ENCODE data around the gene KLHL28. TPM values are rescaled to one million over a fixed set of nuclear protein-coding genes. Genes with fewer than 3 reads are reported as not detected.

KLHL28 gene
- total RNA-seq, 1 donor from 2014 or later: 16.5 TPM

DNA sequence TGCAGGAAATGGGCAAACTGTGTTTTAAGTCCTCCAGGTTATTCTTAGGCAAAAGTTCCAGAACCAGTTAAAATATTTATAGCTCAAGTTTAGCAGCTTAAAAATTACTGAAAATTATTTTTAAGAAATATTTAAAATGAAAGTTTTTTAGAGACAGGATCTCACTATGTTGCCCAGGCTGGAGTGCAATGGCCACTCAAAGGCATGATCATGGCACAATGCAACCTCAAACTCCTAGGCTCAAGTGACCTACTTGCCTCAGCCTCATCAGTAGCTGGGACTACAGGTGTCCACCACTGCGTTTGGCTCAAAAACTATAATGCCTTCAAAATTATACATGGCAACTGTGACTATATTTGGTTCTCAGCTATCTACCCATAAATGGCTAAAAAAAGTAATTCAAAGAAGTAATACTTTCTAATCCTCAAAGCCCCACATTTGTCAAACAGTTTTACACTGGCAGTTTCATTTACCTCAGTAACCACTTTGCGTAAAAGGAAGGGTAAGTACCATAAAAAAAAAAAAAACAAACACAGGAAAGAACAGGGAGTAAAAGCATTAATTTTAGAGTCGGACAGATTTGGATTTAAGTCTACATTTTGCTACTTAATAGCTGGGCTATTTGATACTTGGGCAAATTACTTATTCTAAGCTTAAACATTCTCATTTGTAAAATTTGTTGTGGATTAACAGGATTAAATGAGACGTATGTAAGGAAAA lies 9.2 kb downstream of the KLHL28 start:
- no peaks in the 10 kb centered on the region for H3K4me1 Mint-ChIP-seq
- peaks cover 5% of the 10 kb centered on the region for H3K9me3 Mint-ChIP-seq
- H3K27ac Mint-ChIP-seq: no peak overlapping the region
- TF ChIP-seq, protein P1, sequence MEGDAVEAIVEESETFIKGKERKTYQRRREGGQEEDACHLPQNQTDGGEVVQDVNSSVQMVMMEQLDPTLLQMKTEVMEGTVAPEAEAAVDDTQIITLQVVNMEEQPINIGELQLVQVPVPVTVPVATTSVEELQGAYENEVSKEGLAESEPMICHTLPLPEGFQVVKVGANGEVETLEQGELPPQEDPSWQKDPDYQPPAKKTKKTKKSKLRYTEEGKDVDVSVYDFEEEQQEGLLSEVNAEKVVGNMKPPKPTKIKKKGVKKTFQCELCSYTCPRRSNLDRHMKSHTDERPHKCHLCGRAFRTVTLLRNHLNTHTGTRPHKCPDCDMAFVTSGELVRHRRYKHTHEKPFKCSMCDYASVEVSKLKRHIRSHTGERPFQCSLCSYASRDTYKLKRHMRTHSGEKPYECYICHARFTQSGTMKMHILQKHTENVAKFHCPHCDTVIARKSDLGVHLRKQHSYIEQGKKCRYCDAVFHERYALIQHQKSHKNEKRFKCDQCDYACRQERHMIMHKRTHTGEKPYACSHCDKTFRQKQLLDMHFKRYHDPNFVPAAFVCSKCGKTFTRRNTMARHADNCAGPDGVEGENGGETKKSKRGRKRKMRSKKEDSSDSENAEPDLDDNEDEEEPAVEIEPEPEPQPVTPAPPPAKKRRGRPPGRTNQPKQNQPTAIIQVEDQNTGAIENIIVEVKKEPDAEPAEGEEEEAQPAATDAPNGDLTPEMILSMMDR (IDR thresholded peaks at IDR 0.05; ENCODE audit: unreplicated experiment): no peak
- no peaks in the 10 kb centered on the region for H3K27me3 Mint-ChIP-seq (ENCODE audit: low read depth)
- peaks cover 9% of the 10 kb centered on the region for H3K36me3 Mint-ChIP-seq
- no peak for DNase-seq (ENCODE audit: low spot score in 2 of 2, unreplicated experiment in 2 of 2)
- H3K4me3 Mint-ChIP-seq: no peak overlapping the region

DNA sequence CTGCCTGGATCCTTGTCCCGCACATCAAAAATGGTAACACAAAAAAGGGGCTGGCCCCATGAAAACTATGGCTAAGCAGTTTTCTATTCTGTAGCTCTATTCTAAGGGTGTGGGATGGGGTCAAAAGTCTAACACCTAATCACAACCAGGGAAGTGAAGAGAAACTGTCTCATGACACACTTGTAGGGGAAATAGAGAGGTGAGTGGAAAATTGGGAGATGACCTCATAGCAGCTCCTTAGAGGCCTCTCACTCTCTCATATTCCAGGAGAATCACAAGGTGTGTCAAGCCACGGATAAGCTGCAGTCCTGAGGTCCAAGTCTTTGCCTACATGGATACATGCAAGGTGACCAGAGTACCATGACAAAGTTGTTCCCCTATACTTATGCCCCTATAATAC lies 10.7 kb downstream of the KLHL28 start:
- peaks cover 16% of the 10 kb centered on the region for H3K36me3 Mint-ChIP-seq
- H3K4me1 Mint-ChIP-seq: no peaks in the 10 kb centered on the region
- H3K9me3 Mint-ChIP-seq: peaks cover 12% of the 10 kb centered on the region
- no peak overlapping the region for H3K4me3 Mint-ChIP-seq
- H3K27ac Mint-ChIP-seq: no peak overlapping the region
- TF ChIP-seq, protein P1 (IDR thresholded peaks at IDR 0.05; ENCODE audit: unreplicated experiment): no peak
- H3K27me3 Mint-ChIP-seq (ENCODE audit: low read depth): no peaks in the 10 kb centered on the region
- no peak for DNase-seq (ENCODE audit: low spot score in 2 of 2, unreplicated experiment in 2 of 2)

DNA sequence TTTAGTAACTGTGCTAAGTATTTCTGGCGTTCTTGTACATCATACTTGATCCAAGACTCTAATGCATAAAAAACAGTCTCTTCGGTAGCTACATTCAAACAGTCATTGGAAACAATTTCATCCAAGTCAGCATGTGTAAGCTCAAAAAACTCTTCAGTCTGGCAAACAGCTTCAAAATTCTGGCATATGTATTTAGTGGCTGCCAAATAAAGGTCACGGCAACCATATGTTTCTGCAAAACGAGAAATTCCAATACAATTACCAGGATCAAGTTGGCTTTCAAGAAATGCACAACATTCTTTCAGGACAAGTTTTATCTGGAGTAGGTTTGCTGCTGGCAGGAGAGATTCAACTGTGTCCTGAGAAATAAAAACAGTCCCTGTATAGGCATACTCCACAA lies 16.5 kb downstream of the KLHL28 start:
- TF ChIP-seq, protein P1 (IDR thresholded peaks at IDR 0.05; ENCODE audit: unreplicated experiment): no peak
- Mint-ChIP-seq H3K4me3 (no peak overlapping the region), H3K36me3 (peaks cover 49% of the 10 kb centered on the region), H3K4me1 (no peaks in the 10 kb centered on the region), H3K27me3 (ENCODE audit: low read depth) (no peaks in the 10 kb centered on the region), H3K27ac (no peak overlapping the region), H3K9me3 (peaks cover 20% of the 10 kb centered on the region)
- DNase-seq (ENCODE audit: low spot score in 2 of 2, unreplicated experiment in 2 of 2): no peak

DNA sequence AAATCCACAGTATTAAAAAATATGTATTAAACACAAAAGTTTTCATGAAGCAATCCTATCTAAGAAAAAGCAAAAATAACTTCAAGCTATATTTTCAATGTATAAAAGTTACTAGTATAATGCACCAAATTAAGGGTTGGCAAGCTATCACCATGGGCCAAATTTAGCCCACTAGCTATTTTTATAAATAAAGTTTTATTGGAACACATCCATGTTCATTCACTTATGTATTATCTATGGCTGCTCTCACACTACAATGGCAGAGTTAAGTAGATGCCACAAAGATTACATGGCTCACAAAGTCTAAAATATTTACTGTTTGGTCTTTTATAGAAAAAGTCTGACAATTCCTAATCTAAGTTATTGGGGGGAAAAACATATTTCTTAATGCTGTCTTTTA lies 17.6 kb downstream of the KLHL28 start:
- Mint-ChIP-seq H3K27me3 (ENCODE audit: low read depth) (no peaks in the 10 kb centered on the region), H3K27ac (no peak overlapping the region), H3K4me1 (no peaks in the 10 kb centered on the region), H3K4me3 (no peak overlapping the region), H3K9me3 (peaks cover 27% of the 10 kb centered on the region), H3K36me3 (peaks cover 60% of the 10 kb centered on the region)
- DNase-seq (ENCODE audit: low spot score in 2 of 2, unreplicated experiment in 2 of 2): no peak
- TF ChIP-seq, protein P1 (IDR thresholded peaks at IDR 0.05; ENCODE audit: unreplicated experiment): no peak

DNA sequence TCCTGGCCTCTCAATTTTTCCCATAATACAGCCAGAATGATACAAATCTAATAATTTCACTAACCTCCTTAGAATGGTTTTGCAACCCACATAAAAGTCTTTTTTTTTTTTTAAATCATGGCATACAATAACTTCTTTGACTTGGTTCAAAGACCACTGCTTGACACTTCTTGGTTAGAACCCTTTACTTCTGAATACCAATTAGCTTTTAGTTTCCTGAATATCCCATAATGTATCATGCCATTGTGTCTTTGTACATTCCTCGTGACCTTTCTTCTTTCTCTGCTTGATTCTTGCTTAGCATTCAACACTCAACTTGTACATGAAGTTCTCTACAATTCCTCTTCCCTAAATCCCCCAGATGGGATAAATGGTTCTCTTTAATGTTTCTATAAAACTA lies 19.3 kb downstream of the KLHL28 start:
- TF ChIP-seq, protein P1 (IDR thresholded peaks at IDR 0.05; ENCODE audit: unreplicated experiment): no peak
- Mint-ChIP-seq H3K4me1 (no peaks in the 10 kb centered on the region), H3K36me3 (peaks cover 66% of the 10 kb centered on the region), H3K27ac (no peak overlapping the region), H3K27me3 (ENCODE audit: low read depth) (no peaks in the 10 kb centered on the region), H3K4me3 (no peak overlapping the region), H3K9me3 (peaks cover 29% of the 10 kb centered on the region)
- no peak for DNase-seq (ENCODE audit: low spot score in 2 of 2, unreplicated experiment in 2 of 2)
